CD4-positive, alpha-beta T cell (primary cell): Measurements from ENCODE around the gene GPX4. TPM values are rescaled to one million over a fixed set of nuclear protein-coding genes. Genes with fewer than 3 reads are reported as not detected.

Experiments
- ATAC-seq: fragments of 200-7000 bp; cut with Tn5 transposase; one replicate; pipeline ENCODE4 v1.10.0; 2022; ENCODE audit warnings: mild to moderate bottlenecking; ENCODE audit not compliant: poor library complexity
- CTCF ChIA-PET: fragments of 350-600 bp; sonication (Branson Sonifier 250); formaldehyde crosslinking; loops from one replicate; lab custom pipeline; 2021; ENCODE audit warnings: antibody characterized with exemption, inconsistent platforms; lab: Charles Lee
- POLR2A ChIA-PET: fragments of 350-600 bp; sonication (Branson Sonifier 250); formaldehyde crosslinking; loops from one replicate; lab custom pipeline; 2021; ENCODE audit warnings: antibody characterized with exemption, inconsistent platforms; lab: Charles Lee
- DNase-seq, 14 experiments: peaks; one replicate each; pipeline ENCODE4 v3.0.0-alpha.2; 2013 to 2020; ENCODE audit warnings: mixed read lengths in 2 of 14
- H3K27ac ChIP-seq, 2 donors: one replicate each; pipeline versions ENCODE4 v1.5.1 to v1.7.0; 2013; ENCODE audit warnings: low read length in 2 of 2, low read depth in 1 of 2, mild to moderate bottlenecking in 1 of 2
- H3K27me3 ChIP-seq, 2 experiments: 1 replicate in 1 of 2; 2 replicates in 1 of 2; pipeline versions ENCODE4 v1.6.1 to v1.7.0; 2013; ENCODE audit warnings: low read length in 2 of 2, control low read depth in 1 of 2, mild to moderate bottlenecking in 1 of 2, moderate library complexity in 1 of 2; ENCODE audit not compliant: insufficient read depth in 2 of 2, control insufficient read depth in 1 of 2
- H3K36me3 ChIP-seq: one replicate; pipeline ENCODE4 v1.6.1; 2013; ENCODE audit warnings: low read length, control low read depth; ENCODE audit not compliant: insufficient read depth
- H3K4me1 ChIP-seq: one replicate; pipeline ENCODE4 v1.6.1; 2013; ENCODE audit warnings: low read length, control low read depth; ENCODE audit not compliant: insufficient read depth
- H3K4me3 ChIP-seq: one replicate; pipeline ENCODE4 v1.5.1; 2013; ENCODE audit warnings: mild to moderate bottlenecking, low read length, moderate library complexity
- H3K9me3 ChIP-seq, 2 experiments: 1 replicate in 1 of 2; 2 replicates in 1 of 2; pipeline versions ENCODE4 v1.6.1 to v1.7.0; 2013; ENCODE audit warnings: low read length in 2 of 2, mild to moderate bottlenecking in 2 of 2, control low read depth in 1 of 2, moderate library complexity in 1 of 2; ENCODE audit not compliant: control insufficient read depth in 1 of 2, insufficient read depth in 1 of 2
- H3K27ac Mint-ChIP-seq: one replicate; pipeline ENCODE4 v1.8.0; 2020; ENCODE audit warnings: mixed read lengths
- H3K27me3 Mint-ChIP-seq: one replicate; pipeline ENCODE4 v1.8.0; 2021; ENCODE audit warnings: mixed read lengths
- H3K36me3 Mint-ChIP-seq: one replicate; pipeline ENCODE4 v1.8.0; 2021; ENCODE audit warnings: low read depth, mixed read lengths
- H3K4me1 Mint-ChIP-seq: one replicate; pipeline ENCODE4 v1.8.0; 2021; ENCODE audit warnings: low read depth, mixed read lengths
- H3K4me3 Mint-ChIP-seq: one replicate; pipeline ENCODE4 v1.8.0; 2020; ENCODE audit warnings: mild to moderate bottlenecking, mixed read lengths
- H3K9me3 Mint-ChIP-seq: one replicate; pipeline ENCODE4 v1.8.0; 2020; ENCODE audit warnings: mixed read lengths
- CTCF ChIP-seq: fragments of 200-600 bp; IDR thresholded peaks from one replicate; pipeline ENCODE4 v1.8.0; 2022; ENCODE audit warnings: antibody characterized with exemption, mild to moderate bottlenecking
- intact Hi-C, 2 experiments: fragments of 100-400 bp; cut with DNase I in 1 of 2; cut with micrococcal nuclease in 1 of 2; formaldehyde crosslinking; loops; one replicate each; pipeline versions ENCODE4 v1.15.1 to v1.9.0; 2023 to 2025; cut with DNase I, micrococcal nuclease
- total RNA-seq, 174 experiments: library from RNA in 2 of 174; stranded (reverse) in 2 of 174; gene quantifications; one replicate each; pipeline ENCODE4 v1.2.3 and lab custom pipeline; 2021 to 2026

GPX4 gene
- total RNA-seq, 2 experiments from 2014 or later: 174 to 175 TPM

GRCh38 chr19:1082928-1083816, 20.6 kb upstream of the GPX4 start:
- TF ChIP-seq CTCF: no peak
- H3K4me3 Mint-ChIP-seq: peak overlapping the region; percentile 38
- H3K27me3 Mint-ChIP-seq: no peaks in the 10 kb centered on the region
- no peaks in the 10 kb centered on the region for H3K9me3 Mint-ChIP-seq
- DNase-seq (peak in 3 of 14 experiments; percentile 11 to 38 (median 31)), ATAC-seq (no peak)
- peaks cover 48% of the 10 kb centered on the region for H3K4me1 Mint-ChIP-seq
- ChIA-PET POLR2A (interaction anchor here (0.6 to 21.0 kb wide), 9 partner anchors 1 to 186 kb away, joined by 3 to 1253 read pairs (median 74); partner anchors contain the start of genes ABCA7, ARHGAP45, CIRBP and CNN2), CTCF (interaction anchor here (0.8 to 1.9 kb wide), 3 partner anchors 18 to 62 kb away, joined by 3 to 11 read pairs (median 4); partner anchors contain the start of genes CNN2 and RNU6-2)
- Histone ChIP-seq H3K36me3 (peaks cover 89% of the 10 kb centered on the region), H3K4me3 (no peak overlapping the region), H3K4me1 (peaks cover 93% of the 10 kb centered on the region), H3K27me3 (no peaks in the 10 kb centered on the region), H3K9me3 (no peaks in the 10 kb centered on the region), H3K27ac (peak overlapping the region in 1 of 2 donors; percentile 64)
- H3K36me3 Mint-ChIP-seq: peaks cover 77% of the 10 kb centered on the region
- intact Hi-C loops: no loop called here
- peak overlapping the region; percentile 78 for H3K27ac Mint-ChIP-seq

GRCh38 chr19:1084024-1084868, 19.5 kb upstream of the GPX4 start:
- ATAC-seq: no peak
- H3K27me3 Mint-ChIP-seq: no peaks in the 10 kb centered on the region
- H3K36me3 Mint-ChIP-seq: peaks cover 80% of the 10 kb centered on the region
- intact Hi-C loops: no loop called here
- no peak overlapping the region for H3K4me3 ChIP-seq
- peak overlapping the region; percentile 78 for H3K27ac Mint-ChIP-seq
- no peaks in the 10 kb centered on the region for H3K9me3 Mint-ChIP-seq
- no peaks in the 10 kb centered on the region for H3K9me3 ChIP-seq
- TF ChIP-seq CTCF: no peak
- peak overlapping the region in 1 of 2 donors; percentile 1 for H3K27ac ChIP-seq
- peaks cover 96% of the 10 kb centered on the region for H3K4me1 ChIP-seq
- peak in 2 of 14 experiments; percentile 7 to 11 for DNase-seq
- peak overlapping the region; percentile 50 for H3K4me3 Mint-ChIP-seq
- peaks cover 53% of the 10 kb centered on the region for H3K4me1 Mint-ChIP-seq
- peaks cover 97% of the 10 kb centered on the region for H3K36me3 ChIP-seq
- H3K27me3 ChIP-seq: no peaks in the 10 kb centered on the region
- ChIA-PET CTCF (interaction anchor here (1.2 to 6.5 kb wide), 2 partner anchors 9 to 19 kb away, joined by 4 to 42 read pairs; no protein-coding TSS in a partner anchor), POLR2A (interaction anchor here (1.3 to 19.1 kb wide), 8 partner anchors 10 to 63 kb away, joined by 4 to 1253 read pairs (median 82); partner anchors contain the start of genes ABCA7, ARHGAP45, CNN2 and GPX4)
